DMS53 (cell line): ENCODE results near the gene SPTLC1.

ENCODE experiments used
- DNase-seq: peaks from one replicate; lab custom pipeline; 2025; lab: John Stamatoyannopoulos, UW

The SPTLC1 gene

DNA sequence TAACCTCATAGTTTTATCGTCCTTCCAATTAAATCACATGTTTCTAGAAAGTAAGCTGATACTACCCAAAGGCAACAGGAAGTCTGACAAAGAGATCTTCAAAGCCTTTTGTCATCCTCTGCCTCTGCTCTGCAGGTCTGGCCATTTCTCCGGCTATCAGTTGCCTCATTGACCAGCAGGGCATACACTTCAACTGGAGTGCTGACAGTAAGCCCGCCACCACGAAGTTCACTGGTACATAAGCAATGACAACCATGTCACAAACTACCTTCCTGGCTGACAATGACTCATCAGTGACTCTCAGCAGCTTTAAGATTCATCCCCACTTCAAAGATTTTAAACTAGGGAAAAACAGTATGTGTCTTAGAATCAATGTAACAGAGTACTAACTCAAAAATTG lies 20.6 kb downstream of the SPTLC1 start:
- DNase-seq = peak; percentile 31

DNA sequence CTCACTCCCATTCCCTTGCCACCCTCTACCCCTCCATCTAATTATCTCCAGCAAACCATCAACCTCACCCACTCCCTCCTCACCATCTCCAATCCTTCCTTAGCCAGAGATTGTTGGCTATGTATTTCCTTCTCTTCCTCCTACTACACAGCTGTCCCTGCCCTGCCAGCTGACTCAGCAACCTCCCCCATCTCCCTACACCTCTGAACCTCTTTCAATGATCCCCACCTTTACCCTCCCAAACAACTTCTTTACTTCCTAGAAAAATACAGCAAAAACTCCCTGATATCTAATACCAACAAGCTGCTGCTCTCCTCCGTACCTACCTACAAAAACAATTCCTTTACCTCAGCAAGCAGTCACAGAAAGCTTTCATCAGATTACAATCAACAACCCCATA lies 37.3 kb downstream of the SPTLC1 start:
- DNase-seq = no peak

DNA sequence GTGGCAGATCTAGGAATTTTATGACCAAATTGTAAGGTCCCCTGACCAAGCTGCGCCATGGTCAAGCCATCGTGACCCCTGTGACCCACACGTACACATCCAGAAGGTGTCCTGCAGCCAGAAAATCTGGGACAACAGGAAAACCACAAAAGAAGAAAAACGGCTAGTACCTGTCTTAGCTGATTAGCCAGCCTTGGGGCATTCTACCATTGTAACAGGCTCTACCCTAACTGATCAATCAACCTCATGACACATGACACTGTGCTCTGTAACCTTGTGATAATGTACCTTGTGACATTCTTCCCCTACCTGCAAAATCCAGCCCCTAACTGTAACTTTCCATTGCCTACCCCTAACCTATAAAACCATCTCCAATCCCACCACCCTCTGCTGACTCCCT lies 43.6 kb downstream of the SPTLC1 start:
- DNase-seq = no peak

DNA sequence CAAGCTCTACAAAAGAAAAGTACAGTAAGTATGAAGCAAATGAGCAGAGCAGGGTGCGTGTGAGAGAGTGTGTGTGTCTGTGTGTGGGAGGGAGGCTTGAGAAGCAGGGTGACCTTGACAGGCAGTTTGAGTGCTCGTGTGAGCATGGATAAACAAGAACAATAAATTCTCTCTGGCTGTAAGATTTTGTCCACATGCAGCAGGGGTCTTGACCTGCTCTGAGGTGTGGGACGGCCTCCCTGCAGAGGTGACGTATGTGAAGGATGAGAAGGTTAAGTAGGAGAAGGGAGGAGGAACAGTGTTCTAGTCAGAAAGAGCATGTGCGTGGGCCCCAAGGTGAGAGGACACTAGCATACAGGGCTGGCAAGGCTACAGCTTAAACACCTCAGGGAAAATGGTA lies 49.0 kb downstream of the SPTLC1 start:
- DNase-seq = no peak

DNA sequence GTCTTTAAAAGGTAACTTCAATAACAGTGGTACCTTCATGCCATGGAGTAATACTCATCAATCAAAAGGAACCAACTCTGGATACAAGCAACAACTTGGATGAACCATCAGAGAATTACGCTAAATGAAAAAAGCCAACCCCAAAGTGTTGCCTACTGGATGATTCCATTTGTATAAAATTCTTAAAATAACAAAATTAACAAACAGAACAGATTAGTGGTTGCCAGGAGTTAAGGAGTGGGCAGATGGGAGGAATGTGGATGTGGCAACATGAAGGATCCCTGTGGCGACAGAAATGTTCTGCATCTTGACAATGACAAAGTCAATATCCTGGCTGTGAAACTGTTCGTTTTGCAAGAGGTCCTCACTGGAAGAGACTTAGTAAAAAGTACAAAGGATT lies 50.5 kb downstream of the SPTLC1 start:
- no peak for DNase-seq

DNA sequence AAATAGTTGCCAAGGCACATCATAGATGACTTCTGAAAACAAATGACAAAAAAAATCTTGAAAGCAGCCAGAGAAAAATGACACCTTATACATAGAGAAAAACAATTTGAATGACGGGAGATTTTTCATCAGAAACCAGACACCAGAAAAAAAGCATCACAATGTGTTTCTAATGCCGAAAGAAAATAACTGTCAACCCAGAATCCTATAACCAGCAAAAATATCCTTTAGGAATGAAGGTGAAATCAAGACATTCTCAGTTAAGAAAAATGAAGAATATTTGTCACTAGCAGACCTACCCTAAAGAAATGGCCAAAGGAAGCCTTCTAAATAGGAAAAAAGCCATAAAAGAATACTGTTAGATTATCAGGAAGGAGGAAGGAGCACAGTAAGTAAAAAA lies 54.0 kb downstream of the SPTLC1 start:
- DNase-seq = no peak

DNA sequence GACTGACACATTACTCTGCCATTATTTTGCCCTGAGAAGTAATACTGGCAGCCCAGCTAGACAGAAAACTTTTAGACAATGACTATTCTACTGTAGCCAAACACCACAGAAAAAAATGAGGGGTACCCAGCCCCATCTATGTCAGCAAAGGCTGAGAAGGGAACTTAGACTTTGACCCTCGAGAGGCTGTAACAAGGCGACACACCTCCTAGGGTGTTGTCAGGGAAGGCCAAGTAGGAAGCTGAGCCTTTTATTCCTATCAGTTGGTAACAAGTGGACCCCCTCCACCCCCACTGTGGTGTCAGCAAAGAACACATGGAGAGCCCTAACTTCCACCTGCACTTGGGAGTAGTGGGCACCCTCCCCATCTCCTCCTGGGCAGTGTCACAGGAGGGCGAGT lies 55.6 kb downstream of the SPTLC1 start:
- DNase-seq = no peak

DNA sequence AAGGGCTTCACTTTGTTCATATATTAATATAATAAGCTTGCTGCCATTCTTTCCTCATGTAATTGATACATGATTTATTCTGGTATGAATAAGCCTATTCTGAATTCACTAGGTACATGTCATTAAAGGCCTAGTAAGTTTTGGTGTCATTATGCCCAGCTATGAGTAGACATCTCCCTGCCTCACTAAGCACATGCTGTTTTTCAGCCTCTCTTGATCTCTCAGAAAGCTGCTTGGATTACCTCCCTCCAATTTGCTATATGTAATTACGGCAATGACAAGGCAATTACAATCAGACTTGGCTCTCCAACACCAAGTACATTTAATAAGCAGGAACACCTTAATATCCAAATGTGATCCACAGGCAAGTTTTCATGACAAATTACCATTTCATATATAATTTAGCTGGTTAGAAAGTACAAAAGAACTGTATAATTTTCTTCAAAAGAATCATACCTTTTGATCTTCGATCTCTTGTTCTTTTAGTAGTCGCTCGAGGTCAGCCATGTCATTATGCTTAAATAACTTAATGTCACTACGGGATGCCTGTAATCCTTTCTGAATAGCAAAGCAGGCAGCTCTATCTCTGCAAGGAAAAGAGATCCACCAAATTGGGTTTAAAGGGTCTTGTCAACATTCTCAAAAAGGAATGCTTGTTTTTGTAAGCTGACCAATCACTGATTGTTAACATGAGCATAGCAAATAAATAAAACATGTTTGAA lies 56.3 kb downstream of the SPTLC1 start:
- DNase-seq = no peak

DNA sequence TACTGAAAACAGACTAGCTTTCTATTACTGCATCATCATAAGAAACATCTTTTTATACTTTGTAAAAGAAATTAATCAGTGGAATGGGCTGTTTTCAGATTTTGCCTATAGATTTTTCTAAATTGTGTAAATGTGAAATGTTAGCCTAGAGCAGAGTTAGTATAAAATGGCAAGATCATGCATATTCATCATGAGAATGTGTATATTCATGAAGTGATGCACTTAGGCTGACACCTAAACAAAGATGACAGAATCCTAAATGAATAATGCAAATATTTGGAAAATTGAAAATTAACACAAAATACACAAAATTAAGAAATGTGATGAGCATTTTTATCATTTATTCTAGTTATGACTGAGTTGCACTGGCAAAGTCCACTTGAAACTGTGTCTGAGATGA lies 57.2 kb downstream of the SPTLC1 start:
- no peak for DNase-seq

DNA sequence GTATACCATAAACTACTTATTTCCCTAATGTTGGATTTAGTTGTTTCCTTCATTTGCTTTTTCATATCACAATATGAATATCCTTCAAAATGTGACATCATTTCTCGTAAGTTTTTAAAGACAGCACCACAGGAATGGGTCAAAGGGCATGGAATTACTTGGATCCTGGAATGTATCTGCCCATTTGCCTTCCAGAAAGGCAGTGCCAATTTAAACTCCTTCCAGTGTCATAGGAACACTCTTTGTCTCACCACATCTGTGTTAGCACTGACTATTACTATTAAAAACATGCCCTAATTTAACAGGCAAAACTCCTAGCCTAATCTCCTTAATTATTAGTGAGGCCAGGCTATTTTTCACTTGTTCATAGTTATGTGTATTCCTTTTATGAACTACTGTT lies 58.0 kb downstream of the SPTLC1 start:
- no peak for DNase-seq

DNA sequence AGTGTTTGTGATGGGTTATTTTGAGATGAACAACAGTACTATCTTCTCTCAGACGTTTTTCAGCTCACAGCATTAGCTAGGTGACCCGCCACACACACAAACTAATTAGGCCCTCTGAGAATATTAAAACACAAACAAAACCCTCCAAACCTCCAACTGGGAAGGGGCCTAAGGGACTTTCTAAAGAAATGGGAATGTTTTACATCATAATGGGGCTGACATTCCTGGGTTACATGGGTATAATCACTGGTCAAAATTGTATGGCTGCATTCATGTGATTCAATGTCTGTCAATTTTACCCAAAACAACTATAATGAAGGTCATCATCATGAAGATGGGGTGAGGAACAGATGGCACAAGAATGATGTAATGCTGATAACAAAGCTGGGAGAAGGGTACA lies 59.6 kb downstream of the SPTLC1 start:
- no peak for DNase-seq

DNA sequence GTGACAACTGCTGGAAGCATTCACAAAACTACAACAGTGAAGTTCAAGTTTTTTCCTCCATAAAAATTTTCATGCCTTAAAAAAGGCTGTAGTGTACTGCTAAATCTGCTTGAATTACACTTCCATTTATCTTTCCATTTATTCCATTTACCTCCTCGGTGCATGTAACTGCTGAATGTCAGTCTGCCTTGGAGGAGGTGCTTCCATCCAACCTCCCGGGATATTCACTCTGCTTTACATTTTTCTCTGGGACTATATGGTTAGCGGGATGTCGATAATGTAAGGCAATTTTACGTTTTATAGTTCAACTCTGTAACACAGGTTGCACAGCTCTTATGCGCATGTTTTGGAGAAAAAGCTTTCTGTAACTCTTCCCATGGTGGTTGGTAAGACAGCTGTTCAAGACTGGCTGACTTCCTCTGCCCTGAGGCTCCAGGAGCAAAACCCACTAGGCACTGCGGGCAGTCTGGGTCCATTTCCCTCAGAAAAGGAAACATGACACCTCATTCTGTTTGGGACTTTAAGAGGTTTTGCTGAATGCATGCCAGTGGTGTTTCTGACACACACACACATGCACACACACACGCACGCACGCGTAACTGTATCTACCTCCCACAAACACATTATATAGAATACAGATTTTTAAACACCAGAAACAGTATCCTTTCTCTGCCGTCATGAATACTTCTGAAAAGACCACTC lies 66.1 kb downstream of the SPTLC1 start:
- DNase-seq = no peak

DNA sequence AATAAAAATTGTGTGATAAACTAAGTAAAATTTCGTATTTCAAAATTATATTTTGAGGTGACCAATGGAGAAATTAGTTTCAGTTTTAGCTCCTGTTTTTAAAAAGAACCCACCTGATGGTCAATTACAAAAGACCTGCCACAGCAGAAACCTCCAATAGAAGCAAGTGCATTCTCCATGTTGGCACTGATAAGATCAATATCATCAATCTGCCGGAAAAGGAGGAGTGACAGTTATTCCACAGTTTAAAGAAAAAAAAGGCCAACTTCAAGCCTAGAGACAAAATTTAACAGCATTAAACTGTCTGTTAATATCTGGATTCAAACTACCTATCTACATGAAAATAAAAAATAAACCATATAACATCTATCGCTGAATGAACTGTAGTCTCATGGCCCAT lies 67.7 kb downstream of the SPTLC1 start:
- DNase-seq = no peak

DNA sequence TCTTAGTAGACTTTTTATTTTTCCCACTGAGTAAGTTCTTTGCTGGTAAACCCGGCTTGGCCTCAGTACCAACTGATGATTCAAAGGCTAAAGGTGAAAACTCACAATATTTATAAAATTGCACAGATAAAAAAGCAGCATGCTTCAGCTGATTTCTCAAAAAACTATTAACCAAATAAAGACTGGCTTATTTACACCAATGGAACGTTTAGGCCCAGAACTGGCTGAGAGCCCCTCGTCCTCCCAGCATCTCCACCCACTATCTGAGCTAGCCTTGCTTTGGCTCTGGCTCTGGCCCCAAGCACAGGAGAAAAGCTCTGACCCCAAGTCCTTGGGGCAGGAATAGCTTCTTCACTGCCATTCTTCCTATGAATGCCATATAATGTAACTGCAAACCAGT lies 68.5 kb downstream of the SPTLC1 start:
- DNase-seq = no peak

DNA sequence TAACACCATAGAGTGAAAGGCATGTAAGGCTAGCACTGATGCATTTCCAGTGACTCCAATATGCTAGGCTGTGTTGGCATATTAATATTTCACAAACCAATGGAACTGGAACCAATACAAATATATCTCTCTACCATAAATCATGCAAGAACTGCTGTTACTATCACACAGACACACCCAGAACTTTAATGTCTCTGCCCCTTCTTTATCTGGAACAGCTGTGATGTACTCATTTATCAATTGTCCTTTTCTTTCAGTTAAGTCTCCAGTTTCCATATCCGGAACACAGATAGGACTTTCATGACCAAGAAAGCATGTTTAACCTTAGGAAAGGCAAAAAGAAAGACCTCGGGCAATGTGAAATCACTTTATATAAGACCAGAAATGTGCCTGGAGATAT lies 70.3 kb downstream of the SPTLC1 start:
- no peak for DNase-seq

DNA sequence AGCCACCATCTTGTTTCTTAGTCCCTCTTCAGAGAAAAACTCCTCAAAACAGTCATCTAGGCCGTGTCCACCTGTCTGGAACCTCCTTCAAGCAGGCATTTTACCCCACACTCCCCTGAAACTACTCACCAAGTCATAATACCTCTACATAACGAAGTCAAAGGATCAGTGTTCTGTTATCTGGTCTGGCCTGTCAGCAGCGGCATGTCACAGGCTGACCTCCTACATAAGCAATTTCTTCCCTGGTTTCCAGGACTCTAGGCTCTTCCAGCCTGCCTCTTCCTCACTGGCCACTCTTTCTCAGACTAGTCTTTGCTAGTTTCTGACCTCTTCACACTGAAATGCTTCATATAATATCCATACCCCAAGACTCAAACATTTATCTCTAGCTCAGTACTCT lies 72.2 kb downstream of the SPTLC1 start:
- no peak for DNase-seq

DNA sequence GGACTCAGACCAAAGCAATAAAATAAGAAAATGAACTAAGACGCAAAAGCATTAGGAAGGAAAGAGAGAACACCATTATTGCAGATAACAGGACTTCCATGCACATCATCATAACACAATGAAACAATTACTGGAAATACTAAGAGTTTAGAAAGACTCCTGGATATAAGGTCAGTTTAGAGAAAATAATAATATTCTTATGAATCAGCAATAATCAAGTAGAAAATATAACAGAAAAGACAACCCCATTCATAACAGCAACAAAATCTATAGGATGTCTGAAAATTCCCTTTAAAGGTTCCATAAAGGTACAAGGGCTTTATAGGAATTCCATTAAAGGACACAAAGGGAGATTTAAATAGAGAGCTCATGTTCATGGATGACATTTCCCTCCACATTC lies 73.0 kb downstream of the SPTLC1 start:
- no peak for DNase-seq

DNA sequence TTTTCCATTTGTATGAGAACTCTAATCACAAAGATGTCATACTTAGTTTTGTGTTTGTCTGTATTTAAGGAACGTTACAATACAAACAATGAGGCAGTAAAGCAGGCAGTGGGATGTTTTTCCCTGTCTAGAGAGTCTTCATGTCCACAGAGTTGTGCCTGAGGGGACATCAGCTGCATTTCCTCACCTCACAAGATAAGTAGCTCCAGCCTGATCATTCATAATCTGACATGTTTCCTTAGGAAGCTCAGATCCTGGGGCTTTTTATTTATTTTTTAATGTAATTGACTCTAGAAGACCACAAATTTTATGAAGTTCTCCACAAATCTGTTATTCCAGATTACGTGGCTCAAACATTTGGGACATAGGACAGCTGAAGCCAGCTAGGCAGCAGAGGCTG lies 78.5 kb downstream of the SPTLC1 start:
- DNase-seq = no peak

DNA sequence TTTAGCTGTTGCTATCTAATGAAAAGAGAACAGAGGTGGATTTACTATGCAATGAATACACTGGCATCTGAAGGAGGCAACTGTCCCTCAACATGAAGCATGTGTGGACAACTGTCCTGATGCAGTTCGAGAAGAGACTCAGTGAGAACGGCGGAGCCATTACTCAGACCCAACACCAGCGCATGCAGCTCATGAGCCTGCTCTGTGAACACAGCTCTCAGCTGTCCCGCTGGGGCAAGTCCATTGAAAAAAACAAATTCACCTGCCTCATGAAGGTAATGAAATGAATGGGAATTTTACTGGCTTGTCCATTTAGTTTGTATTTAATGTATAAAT lies 78.8 kb downstream of the SPTLC1 start:
- no peak for DNase-seq

DNA sequence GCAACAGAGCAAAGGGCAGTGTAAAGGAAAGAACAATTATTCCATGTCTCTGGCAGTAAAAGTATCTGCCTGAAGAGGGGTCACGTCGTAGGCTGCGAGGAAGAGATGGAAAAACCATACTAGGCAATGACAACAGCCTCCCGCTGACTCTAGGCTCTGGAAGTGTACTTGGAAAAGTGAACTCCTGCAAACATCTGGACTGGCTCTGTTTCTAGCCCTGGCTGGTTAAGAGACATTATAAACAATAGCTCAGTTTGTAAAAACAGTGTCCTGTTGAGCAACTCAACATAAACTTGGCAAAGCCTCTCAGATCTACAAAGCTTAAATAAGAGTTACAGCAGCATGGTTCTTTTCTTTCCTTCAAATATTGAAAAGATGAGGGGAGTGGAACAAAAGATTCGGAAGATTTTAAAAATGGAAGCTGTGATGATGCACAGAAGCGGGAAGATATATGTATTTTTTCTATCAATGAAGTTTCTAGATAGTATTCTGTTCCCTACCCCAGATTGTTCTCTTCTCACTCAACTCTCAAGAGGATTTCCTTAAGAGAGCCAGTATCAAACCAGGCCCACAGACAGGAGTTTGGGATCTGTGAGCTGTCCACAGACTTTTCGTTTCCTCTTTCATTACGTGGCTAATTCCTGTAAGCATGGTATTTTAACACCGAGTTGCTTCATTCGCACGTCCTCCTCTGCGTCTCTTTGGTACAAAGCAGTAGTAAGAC lies 79.4 kb downstream of the SPTLC1 start:
- DNase-seq = no peak

DNA sequence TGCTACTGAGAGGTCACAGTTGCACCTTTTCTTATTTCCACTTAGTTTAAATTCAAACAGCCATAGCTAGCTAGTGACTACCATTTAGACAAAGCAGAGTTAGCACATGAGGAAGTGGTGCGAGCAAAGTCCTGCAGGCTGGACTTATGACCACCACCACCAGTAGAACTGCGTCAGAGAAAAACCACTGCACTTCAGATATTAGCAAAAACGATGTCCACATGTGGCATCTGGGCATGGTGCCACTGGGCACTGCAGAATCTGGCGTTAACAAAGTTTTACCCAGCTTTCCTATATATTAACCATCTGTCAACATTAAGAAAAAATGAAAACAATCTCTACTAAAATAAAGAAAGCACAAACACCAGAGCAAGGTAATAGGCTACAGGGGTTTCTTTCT lies 80.1 kb downstream of the SPTLC1 start:
- DNase-seq = no peak

DNA sequence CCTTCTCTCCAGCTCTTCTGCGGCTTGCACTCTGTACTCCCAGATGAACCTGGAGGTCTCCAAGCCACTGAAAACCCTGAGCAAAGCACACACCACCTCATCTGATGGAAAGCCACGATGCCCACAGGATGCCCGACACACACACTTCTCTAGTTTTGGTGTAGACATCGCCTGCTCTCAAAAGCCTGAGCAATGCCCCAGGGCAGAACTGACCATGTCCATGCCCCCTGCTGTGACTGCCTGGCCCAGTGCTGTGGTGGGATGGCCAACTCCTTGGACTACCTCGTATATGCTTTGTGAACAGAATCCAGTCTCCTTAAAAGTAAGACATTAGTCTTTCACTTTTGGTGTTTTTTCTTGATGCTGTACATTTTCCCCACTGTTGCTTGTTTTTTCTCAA lies 81.2 kb downstream of the SPTLC1 start:
- DNase-seq = no peak

DNA sequence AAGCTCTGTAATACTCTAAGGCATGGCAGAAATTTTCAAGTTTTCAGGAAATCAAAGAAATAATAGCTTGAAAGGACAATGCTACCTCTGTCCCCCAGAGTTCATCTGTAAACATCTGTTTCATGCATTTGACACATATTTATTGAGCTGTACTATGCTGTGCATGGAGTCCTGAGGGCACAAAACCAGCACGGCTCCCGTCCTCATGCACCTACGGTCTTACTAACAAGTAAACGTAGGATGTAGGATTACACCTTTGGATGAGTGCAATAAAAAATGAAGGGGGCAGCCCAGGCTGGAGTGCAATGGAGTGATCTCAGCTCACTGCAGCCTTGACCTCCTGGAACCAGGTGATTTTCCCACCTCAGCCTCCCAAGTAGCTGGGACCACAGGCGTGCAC lies 81.9 kb downstream of the SPTLC1 start:
- DNase-seq = no peak

DNA sequence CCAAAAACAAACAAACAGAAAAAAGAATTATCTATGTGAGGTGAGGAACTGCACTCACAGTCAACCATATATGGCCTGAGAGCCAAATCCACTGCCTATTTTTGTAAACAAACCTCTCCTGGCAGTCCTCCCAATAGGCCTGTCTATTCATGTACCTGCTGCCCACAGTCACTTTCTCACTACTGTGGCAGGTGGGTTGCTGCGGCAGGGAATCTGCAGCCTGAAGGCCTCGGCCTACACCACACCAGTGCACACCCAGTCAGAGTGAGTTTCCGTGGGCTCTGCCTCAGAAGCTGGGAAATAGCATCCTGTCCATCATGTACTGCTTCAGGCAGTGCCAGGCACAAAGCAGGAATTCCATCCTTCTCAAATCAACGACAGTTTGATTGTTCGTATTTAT lies 82.3 kb downstream of the SPTLC1 start:
- DNase-seq = no peak
